ENCODE measurements around the gene ENC1. TPM values are rescaled to one million over a fixed set of nuclear protein-coding genes. Genes with fewer than 3 reads are reported as not detected.

Gene ENC1
- total RNA-seq, 2 donors from 2014 or later: 34.0 to 116 TPM

- Histone ChIP-seq H3K4me1 (no peaks in the 10 kb centered on the region), H3K4me3 (no peak overlapping the region), H3K27me3 (no peaks in the 10 kb centered on the region), H3K36me3 (replicated peaks in 1 of 2; ENCODE audit: insufficient read depth in 1 of 2, low read depth in 2 of 2) (no peaks in the 10 kb centered on the region), H3K27ac (no peak overlapping the region), H3K9me3 (no peaks in the 10 kb centered on the region)
- intact Hi-C loops (cut with DNase I): no loop called here
- 91 to 95% methylated on average over 4 of the region's 4 CpGs for WGBS, 2 donors
- no peak for TF ChIP-seq POLR2A (IDR thresholded peaks at IDR 0.05)
- TF ChIP-seq CTCF (IDR thresholded peaks at IDR 0.05): no peak
- no peak for ATAC-seq
- no peak for DNase-seq
These were observed 16.0 kb downstream of the ENC1 start for GRCh38 chr5:74624501-74624900.

GRCh38 chr5:74623748-74624408 is 16.6 kb downstream of the ENC1 start:
- no peak overlapping the region for H3K27ac ChIP-seq
- ATAC-seq: no peak
- no peaks in the 10 kb centered on the region for H3K27me3 ChIP-seq
- no peaks in the 10 kb centered on the region for H3K4me1 ChIP-seq
- H3K36me3 ChIP-seq (replicated peaks in 1 of 2; ENCODE audit: insufficient read depth in 1 of 2, low read depth in 2 of 2): no peaks in the 10 kb centered on the region
- 84 to 85% methylated on average over 5 of the region's 5 CpGs for WGBS, 2 donors
- no peak for TF ChIP-seq CTCF (IDR thresholded peaks at IDR 0.05)
- no peak for TF ChIP-seq POLR2A (IDR thresholded peaks at IDR 0.05)
- H3K4me3 ChIP-seq: no peak overlapping the region
- intact Hi-C loops (cut with DNase I): no loop called here
- no peaks in the 10 kb centered on the region for H3K9me3 ChIP-seq
- DNase-seq: no peak

GRCh38 chr5:74623006-74623611 is 17.4 kb downstream of the ENC1 start:
- intact Hi-C loops (cut with DNase I): no loop called here
- H3K4me3 ChIP-seq: no peak overlapping the region
- H3K27me3 ChIP-seq: no peaks in the 10 kb centered on the region
- H3K27ac ChIP-seq: no peak overlapping the region
- no peak for ATAC-seq
- no peaks in the 10 kb centered on the region for H3K4me1 ChIP-seq
- TF ChIP-seq POLR2A (IDR thresholded peaks at IDR 0.05) (no peak), CTCF (IDR thresholded peaks at IDR 0.05) (no peak)
- H3K9me3 ChIP-seq: no peaks in the 10 kb centered on the region
- no peaks in the 10 kb centered on the region for H3K36me3 ChIP-seq (replicated peaks in 1 of 2; ENCODE audit: insufficient read depth in 1 of 2, low read depth in 2 of 2)
- no peak for DNase-seq
- WGBS, 2 donors: 80 to 84% methylated on average over 3 of the region's 3 CpGs

- Histone ChIP-seq H3K4me1 (no peaks in the 10 kb centered on the region), H3K9me3 (no peaks in the 10 kb centered on the region), H3K27me3 (no peaks in the 10 kb centered on the region), H3K36me3 (replicated peaks in 1 of 2; ENCODE audit: insufficient read depth in 1 of 2, low read depth in 2 of 2) (no peaks in the 10 kb centered on the region), H3K4me3 (no peak overlapping the region), H3K27ac (no peak overlapping the region)
- intact Hi-C loops (cut with DNase I): no loop called here
- ATAC-seq: no peak
- no peak for TF ChIP-seq CTCF (IDR thresholded peaks at IDR 0.05)
- no peak for TF ChIP-seq POLR2A (IDR thresholded peaks at IDR 0.05)
- WGBS, 2 donors: 59 to 75% methylated on average over 3 of the region's 3 CpGs
- no peak for DNase-seq
These were observed 18.4 kb downstream of the ENC1 start for GRCh38 chr5:74622122-74622521.

- ATAC-seq (no peak), DNase-seq (no peak)
- Histone ChIP-seq H3K27ac (no peak overlapping the region), H3K4me1 (peaks cover 3% of the 10 kb centered on the region), H3K9me3 (no peaks in the 10 kb centered on the region), H3K36me3 (replicated peaks in 1 of 2; ENCODE audit: insufficient read depth in 1 of 2, low read depth in 2 of 2) (no peaks in the 10 kb centered on the region), H3K4me3 (no peak overlapping the region), H3K27me3 (no peaks in the 10 kb centered on the region)
- TF ChIP-seq CTCF (IDR thresholded peaks at IDR 0.05) (no peak), POLR2A (IDR thresholded peaks at IDR 0.05) (no peak)
- intact Hi-C loops (cut with DNase I): no loop called here
- WGBS, 2 donors: 62 to 67% methylated on average over 5 of the region's 5 CpGs
These were observed 19.0 kb downstream of the ENC1 start for GRCh38 chr5:74621492-74621891.

Measured in body of pancreas (tissue), 4 donors.